HepG2 (cell line): ENCODE results near the gene FPGS. TPM values are rescaled to one million over a fixed set of nuclear protein-coding genes. Genes with fewer than 3 reads are reported as not detected.

Experiments
- EP300 ChIP-seq, 3 experiments: sonication (generic) in 1 of 3; formaldehyde crosslinking in 1 of 3; IDR thresholded peaks; 2 replicates each; pipeline versions ENCODE4 v1.5.1 to v1.6.1; 2011 to 2020; ENCODE audit warnings: low read depth in 2 of 3, low read length in 2 of 3, borderline replicate concordance in 1 of 3, improper control_type of control experiment in 1 of 3, mild to moderate bottlenecking in 1 of 3, missing genetic modification reagents in 1 of 3, moderate library complexity in 1 of 3
- MTF1 ChIP-seq: sonication (generic); formaldehyde crosslinking; IDR thresholded peaks from 2 replicates; pipeline ENCODE4 v1.5.0; 2020; ENCODE audit warnings: missing genetic modification reagents
- NKX3-1 ChIP-seq: sonication (generic); formaldehyde crosslinking; IDR thresholded peaks from 2 replicates; pipeline ENCODE4 v1.5.0; 2020; ENCODE audit warnings: missing genetic modification reagents
- YEATS4 ChIP-seq: sonication (generic); formaldehyde crosslinking; IDR thresholded peaks from 2 replicates; pipeline ENCODE4 v1.4.0; 2020; ENCODE audit warnings: missing genetic modification reagents, borderline replicate concordance
- ZFP36L1 ChIP-seq: sonication (generic); formaldehyde crosslinking; IDR thresholded peaks from 2 replicates; pipeline ENCODE4 v1.8.0; 2022; ENCODE audit warnings: mild to moderate bottlenecking, missing genetic modification reagents, moderate library complexity
- ZFY ChIP-seq: sonication (generic); formaldehyde crosslinking; IDR thresholded peaks from 2 replicates; pipeline ENCODE4 v1.4.0; 2020; ENCODE audit warnings: missing genetic modification reagents
- ZNF441 ChIP-seq: sonication (generic); formaldehyde crosslinking; IDR thresholded peaks from 2 replicates; pipeline ENCODE4 v1.7.0; 2021; ENCODE audit warnings: missing genetic modification reagents, borderline replicate concordance
- ZSCAN31 ChIP-seq: sonication (generic); formaldehyde crosslinking; IDR thresholded peaks from 2 replicates; pipeline ENCODE4 v1.5.0; 2020; ENCODE audit warnings: low read depth, mild to moderate bottlenecking, missing genetic modification reagents
- polyA plus RNA-seq, 8 experiments: library from polyadenylated mRNA; depleted of rRNA in 3 of 8; stranded (reverse) in 7 of 8; unstranded in 1 of 8; fragments of >200 nt; fragmentation: Illumina TruSeq in 4 of 8; extraction: Trizol in 4 of 8; gene quantifications; 2 replicates each; pipeline versions ENCODE4 v1.2.1 to v1.2.3, GENCODE V29; 2011 to 2016; ENCODE audit warnings: low read depth in 4 of 8, missing spikeins in 1 of 8, mixed read lengths in 1 of 8; ENCODE audit not compliant: insufficient read depth in 1 of 8
- total RNA-seq, 5 experiments: library from RNA; depleted of rRNA; stranded (reverse); fragments of >200 nt; fragmentation: Illumina TruSeq; extraction: Trizol; gene quantifications; 2 replicates each; pipeline ENCODE4 v1.2.3, GENCODE V29; 2016; ENCODE audit warnings: low read depth in 1 of 5
- TF ChIP-seq, protein P1 (sequence below): sonication (generic); formaldehyde crosslinking; IDR thresholded peaks from 2 replicates; pipeline ENCODE4 v1.8.1; 2023; ENCODE audit warnings: mild to moderate bottlenecking, missing genetic modification reagents
- TF ChIP-seq, protein P2 (sequence below): sonication (generic); formaldehyde crosslinking; IDR thresholded peaks from 2 replicates; pipeline ENCODE4 v1.8.0; 2022; ENCODE audit warnings: mild to moderate bottlenecking, missing genetic modification reagents, borderline replicate concordance
- TF ChIP-seq, protein P3 (sequence below): IDR thresholded peaks from 2 replicates; pipeline ENCODE4 v1.6.1; 2016; ENCODE audit warnings: mild to moderate bottlenecking, missing biosample characterization, missing genetic modification reagents

The FPGS gene
- total and polyA plus RNA-seq, 2 of the 13 experiments (the other 11 are each of a cell fraction or from before 2014, with no cell fraction given): 35.6 to 36.8 TPM

DNA sequence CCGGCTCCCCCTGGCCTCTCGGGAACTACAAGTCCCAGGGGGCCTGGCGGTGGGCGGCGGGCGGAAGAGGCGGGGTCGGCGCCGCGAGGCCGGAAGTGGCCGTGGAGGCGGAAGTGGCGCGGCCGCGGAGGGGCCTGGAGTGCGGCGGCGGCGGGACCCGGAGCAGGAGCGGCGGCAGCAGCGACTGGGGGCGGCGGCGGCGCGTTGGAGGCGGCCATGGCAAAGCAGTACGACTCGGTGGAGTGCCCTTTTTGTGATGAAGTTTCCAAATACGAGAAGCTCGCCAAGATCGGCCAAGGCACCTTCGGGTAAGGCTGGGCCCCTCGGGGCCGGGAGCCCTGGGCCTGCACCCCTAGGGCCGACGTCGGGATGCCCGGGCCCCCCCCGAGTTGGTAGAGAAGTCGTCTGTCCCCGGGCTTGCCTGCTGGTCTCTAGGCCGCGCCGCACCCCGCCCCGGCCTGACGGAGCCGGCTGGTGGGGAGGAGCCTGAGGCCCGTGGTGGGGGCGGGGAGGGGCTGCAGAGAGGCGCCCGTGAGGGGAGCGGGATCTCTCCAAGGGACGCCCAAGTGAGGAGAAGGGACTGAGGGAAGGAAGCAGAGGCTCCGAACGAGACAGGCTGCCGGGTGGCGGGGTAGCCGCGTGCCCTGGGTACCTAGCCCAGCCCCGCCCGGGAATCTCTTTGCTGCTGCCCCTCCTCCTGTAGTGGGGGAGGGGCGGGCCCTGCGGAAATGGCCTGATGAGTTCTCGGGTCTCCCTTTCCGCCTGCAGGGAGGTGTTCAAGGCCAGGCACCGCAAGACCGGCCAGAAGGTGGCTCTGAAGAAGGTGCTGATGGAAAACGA is 16.5 kb upstream of the FPGS start, which contains the start of gene CDK9 (continued):
- TF ChIP-seq ZSCAN31 (0 out of 2 replicates have a peak, but pooled peaks have one; percentile 37), YEATS4 (peak; percentile 47), ZNF441 (CRISPR knock-in tag) (peak; percentile 22; the same call in 1 of the 2 replicates), EP300 (IDR thresholded peaks at IDR 0.05; ENCODE audit: low read depth in 2 of 2, low read length in 2 of 2) (0 out of 4 replicates have a peak, but pooled peaks of 1 of the 2 experiments have one; percentile 3), EP300 (CRISPR knock-in tag; IDR thresholded peaks at IDR 0.05; ENCODE audit: borderline replicate concordance) (no peak), ZFY (CRISPR knock-in tag) (peak; percentile 92), ZFP36L1 (0 out of 2 replicates have a peak, but pooled peaks have one; percentile 27), MTF1 (CRISPR knock-in tag) (no peak), NKX3-1 (CRISPR knock-in tag) (peak; percentile 69; the same call in 1 of the 2 replicates)
- TF ChIP-seq, protein P1, sequence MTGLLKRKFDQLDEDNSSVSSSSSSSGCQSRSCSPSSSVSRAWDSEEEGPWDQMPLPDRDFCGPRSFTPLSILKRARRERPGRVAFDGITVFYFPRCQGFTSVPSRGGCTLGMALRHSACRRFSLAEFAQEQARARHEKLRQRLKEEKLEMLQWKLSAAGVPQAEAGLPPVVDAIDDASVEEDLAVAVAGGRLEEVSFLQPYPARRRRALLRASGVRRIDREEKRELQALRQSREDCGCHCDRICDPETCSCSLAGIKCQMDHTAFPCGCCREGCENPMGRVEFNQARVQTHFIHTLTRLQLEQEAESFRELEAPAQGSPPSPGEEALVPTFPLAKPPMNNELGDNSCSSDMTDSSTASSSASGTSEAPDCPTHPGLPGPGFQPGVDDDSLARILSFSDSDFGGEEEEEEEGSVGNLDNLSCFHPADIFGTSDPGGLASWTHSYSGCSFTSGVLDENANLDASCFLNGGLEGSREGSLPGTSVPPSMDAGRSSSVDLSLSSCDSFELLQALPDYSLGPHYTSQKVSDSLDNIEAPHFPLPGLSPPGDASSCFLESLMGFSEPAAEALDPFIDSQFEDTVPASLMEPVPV: 0 out of 2 replicates have a peak, but pooled peaks have one; percentile 52
- TF ChIP-seq, protein P2, sequence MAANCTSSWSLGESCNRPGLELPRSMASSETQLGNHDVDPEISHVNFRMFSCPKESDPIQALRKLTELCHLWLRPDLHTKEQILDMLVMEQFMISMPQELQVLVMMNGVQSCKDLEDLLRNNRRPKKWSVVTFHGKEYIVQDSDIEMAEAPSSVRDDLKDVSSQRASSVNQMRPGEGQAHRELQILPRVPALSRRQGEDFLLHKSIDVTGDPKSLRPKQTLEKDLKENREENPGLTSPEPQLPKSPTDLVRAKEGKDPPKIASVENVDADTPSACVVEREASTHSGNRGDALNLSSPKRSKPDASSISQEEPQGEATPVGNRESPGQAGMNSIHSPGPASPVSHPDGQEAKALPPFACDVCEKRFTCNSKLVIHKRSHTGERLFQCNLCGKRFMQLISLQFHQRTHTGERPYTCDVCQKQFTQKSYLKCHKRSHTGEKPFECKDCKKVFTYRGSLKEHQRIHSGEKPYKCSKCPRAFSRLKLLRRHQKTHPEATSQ (CRISPR knock-in tag): peak; percentile 65; the same call in 1 of the 2 replicates
- TF ChIP-seq, protein P3, sequence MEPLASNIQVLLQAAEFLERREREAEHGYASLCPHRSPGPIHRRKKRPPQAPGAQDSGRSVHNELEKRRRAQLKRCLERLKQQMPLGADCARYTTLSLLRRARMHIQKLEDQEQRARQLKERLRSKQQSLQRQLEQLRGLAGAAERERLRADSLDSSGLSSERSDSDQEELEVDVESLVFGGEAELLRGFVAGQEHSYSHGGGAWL (CRISPR knock-in tag): 0 out of 2 replicates have a peak, but pooled peaks have one; percentile 43
